ENCODE data around the gene RTN4RL1.

The RTN4RL1 gene

DNA sequence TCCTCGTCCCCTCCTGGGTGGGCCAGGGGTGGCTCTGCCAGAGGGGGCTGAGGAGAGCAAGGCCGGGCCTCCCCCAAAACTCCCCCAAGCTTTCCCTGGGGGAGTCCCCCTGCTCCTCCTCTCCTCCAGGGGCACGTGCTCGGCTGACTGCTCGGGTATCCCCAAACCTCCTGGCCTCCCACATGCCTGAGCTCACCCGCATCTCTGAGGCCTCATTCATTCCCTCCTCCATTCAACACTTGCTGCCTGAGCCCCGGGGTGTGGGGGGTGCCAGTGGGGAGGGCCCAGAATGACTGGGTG lies 83.1 kb downstream of the RTN4RL1 start:
- H3K4me3 ChIP-seq (ENCODE audit: low read depth, low read length, poor library complexity, severe bottlenecking), result no peak overlapping the region
- no peak overlapping the region for H3K9ac ChIP-seq (ENCODE audit: low read length)
- no peak overlapping the region for H3K27ac ChIP-seq (ENCODE audit: low read depth, low read length, poor library complexity, severe bottlenecking)
- H4K20me1 ChIP-seq (ENCODE audit: insufficient read depth, low read length), result no peaks in the 10 kb centered on the region
- TF ChIP-seq, protein P1, sequence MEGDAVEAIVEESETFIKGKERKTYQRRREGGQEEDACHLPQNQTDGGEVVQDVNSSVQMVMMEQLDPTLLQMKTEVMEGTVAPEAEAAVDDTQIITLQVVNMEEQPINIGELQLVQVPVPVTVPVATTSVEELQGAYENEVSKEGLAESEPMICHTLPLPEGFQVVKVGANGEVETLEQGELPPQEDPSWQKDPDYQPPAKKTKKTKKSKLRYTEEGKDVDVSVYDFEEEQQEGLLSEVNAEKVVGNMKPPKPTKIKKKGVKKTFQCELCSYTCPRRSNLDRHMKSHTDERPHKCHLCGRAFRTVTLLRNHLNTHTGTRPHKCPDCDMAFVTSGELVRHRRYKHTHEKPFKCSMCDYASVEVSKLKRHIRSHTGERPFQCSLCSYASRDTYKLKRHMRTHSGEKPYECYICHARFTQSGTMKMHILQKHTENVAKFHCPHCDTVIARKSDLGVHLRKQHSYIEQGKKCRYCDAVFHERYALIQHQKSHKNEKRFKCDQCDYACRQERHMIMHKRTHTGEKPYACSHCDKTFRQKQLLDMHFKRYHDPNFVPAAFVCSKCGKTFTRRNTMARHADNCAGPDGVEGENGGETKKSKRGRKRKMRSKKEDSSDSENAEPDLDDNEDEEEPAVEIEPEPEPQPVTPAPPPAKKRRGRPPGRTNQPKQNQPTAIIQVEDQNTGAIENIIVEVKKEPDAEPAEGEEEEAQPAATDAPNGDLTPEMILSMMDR (IDR thresholded peaks at IDR 0.05; ENCODE audit: low read length), result no peak
- no peak for TF ChIP-seq EZH2 (IDR thresholded peaks at IDR 0.05; ENCODE audit: borderline replicate concordance, low read length)
- no peak overlapping the region for H3K4me2 ChIP-seq (ENCODE audit: low read length)
- no peaks in the 10 kb centered on the region for H3K4me1 ChIP-seq (ENCODE audit: insufficient read depth, low read length, severe bottlenecking)
- no peaks in the 10 kb centered on the region for H3K9me2 ChIP-seq (ENCODE audit: low read depth, low read length)
- H3K27me3 ChIP-seq (ENCODE audit: insufficient read depth, low read length), result peaks cover 9% of the 10 kb centered on the region; the same call in 1 of the 2 replicates
- no peaks in the 10 kb centered on the region for H3K9me3 ChIP-seq (ENCODE audit: low read length)
- H3F3A ChIP-seq (ENCODE audit: insufficient read depth, low read length), result no peaks in the 10 kb centered on the region
- H3K79me2 ChIP-seq (ENCODE audit: insufficient read depth, low read length), result no peaks in the 10 kb centered on the region
- no peaks in the 10 kb centered on the region for H3K36me3 ChIP-seq (ENCODE audit: insufficient read depth, low read length)
- no peak overlapping the region for H2AFZ ChIP-seq (ENCODE audit: low read length)

DNA sequence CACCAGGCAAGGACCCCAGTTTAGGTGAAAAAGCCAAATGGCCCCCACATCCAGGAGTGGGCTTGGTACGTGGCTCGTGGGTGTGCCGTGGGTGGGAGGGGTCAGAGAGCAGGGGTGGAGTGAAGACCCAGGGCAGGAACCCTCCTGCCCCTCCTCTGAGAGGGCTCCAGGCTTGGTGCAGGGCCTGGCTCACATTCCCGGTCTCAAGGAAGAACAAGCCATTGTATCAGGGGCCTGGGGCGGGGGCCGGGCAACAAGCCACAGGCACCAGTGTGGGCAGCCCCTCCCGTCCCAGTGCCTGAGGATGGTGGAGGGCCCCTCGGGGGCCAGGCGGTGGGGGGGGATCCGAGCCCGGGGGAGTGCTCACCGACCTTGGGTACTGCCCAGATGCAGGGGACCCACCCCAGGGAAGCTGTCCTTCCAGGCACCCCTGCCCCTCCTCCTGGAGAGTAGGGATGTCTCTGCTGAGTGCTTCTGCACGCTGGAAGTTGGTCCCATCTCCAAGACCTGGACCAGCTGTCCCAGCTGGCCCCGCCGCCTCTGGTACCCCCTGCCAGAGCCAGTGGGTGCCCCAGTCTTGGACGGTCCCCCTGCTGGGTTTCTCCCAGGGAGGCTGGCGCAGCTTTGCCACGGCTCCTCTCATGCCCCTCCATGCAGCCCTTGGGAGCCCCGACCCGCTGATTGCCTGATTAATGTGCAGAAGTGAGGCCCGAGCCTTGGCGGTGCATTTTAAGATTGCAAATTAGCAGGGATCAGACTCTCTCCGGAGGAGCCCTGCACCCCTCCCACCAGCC lies 83.7 kb downstream of the RTN4RL1 start:
- H3K9me3 ChIP-seq (ENCODE audit: low read length), result no peaks in the 10 kb centered on the region
- H3K9ac ChIP-seq (ENCODE audit: low read length), result no peak overlapping the region
- H3K4me1 ChIP-seq (ENCODE audit: insufficient read depth, low read length, severe bottlenecking), result no peaks in the 10 kb centered on the region
- no peaks in the 10 kb centered on the region for H3F3A ChIP-seq (ENCODE audit: insufficient read depth, low read length)
- H3K27me3 ChIP-seq (ENCODE audit: insufficient read depth, low read length), result peaks cover 9% of the 10 kb centered on the region; the same call in 1 of the 2 replicates
- H3K9me2 ChIP-seq (ENCODE audit: low read depth, low read length), result no peaks in the 10 kb centered on the region
- H3K4me3 ChIP-seq (ENCODE audit: low read depth, low read length, poor library complexity, severe bottlenecking), result no peak overlapping the region
- no peak overlapping the region for H3K27ac ChIP-seq (ENCODE audit: low read depth, low read length, poor library complexity, severe bottlenecking)
- no peaks in the 10 kb centered on the region for H4K20me1 ChIP-seq (ENCODE audit: insufficient read depth, low read length)
- TF ChIP-seq EZH2 (IDR thresholded peaks at IDR 0.05; ENCODE audit: borderline replicate concordance, low read length), result no peak
- TF ChIP-seq, protein P1 (IDR thresholded peaks at IDR 0.05; ENCODE audit: low read length), result no peak
- no peaks in the 10 kb centered on the region for H3K79me2 ChIP-seq (ENCODE audit: insufficient read depth, low read length)
- no peaks in the 10 kb centered on the region for H3K36me3 ChIP-seq (ENCODE audit: insufficient read depth, low read length)
- H2AFZ ChIP-seq (ENCODE audit: low read length), result no peak overlapping the region
- no peak overlapping the region for H3K4me2 ChIP-seq (ENCODE audit: low read length)

DNA sequence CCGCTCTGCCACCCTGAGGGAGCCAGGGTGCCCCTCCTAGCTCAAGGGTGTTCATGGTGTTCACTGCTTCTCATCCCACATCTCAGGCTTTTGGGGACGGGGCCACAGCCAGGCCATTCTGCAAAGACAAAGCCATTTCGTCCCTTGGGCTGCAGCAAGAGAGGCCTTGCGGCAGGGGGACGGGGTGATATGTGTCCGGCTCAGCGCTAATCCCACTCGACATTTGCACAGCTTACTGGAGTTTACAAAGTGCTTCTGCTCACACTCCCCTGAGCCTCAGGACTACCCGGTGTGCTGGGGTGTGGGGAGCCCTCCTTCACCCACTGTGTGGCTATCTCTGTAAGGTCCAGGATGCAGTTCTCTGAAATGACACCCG lies 84.3 kb downstream of the RTN4RL1 start:
- no peak overlapping the region for H3K4me3 ChIP-seq (ENCODE audit: low read depth, low read length, poor library complexity, severe bottlenecking)
- no peaks in the 10 kb centered on the region for H3K9me3 ChIP-seq (ENCODE audit: low read length)
- TF ChIP-seq EZH2 (IDR thresholded peaks at IDR 0.05; ENCODE audit: borderline replicate concordance, low read length), result no peak
- TF ChIP-seq, protein P1 (IDR thresholded peaks at IDR 0.05; ENCODE audit: low read length), result no peak
- H2AFZ ChIP-seq (ENCODE audit: low read length), result no peak overlapping the region
- no peak overlapping the region for H3K9ac ChIP-seq (ENCODE audit: low read length)
- no peaks in the 10 kb centered on the region for H3K4me1 ChIP-seq (ENCODE audit: insufficient read depth, low read length, severe bottlenecking)
- H4K20me1 ChIP-seq (ENCODE audit: insufficient read depth, low read length), result no peaks in the 10 kb centered on the region
- no peak overlapping the region for H3K4me2 ChIP-seq (ENCODE audit: low read length)
- H3K9me2 ChIP-seq (ENCODE audit: low read depth, low read length), result no peaks in the 10 kb centered on the region
- no peak overlapping the region for H3K27ac ChIP-seq (ENCODE audit: low read depth, low read length, poor library complexity, severe bottlenecking)
- no peaks in the 10 kb centered on the region for H3F3A ChIP-seq (ENCODE audit: insufficient read depth, low read length)
- H3K79me2 ChIP-seq (ENCODE audit: insufficient read depth, low read length), result no peaks in the 10 kb centered on the region
- H3K27me3 ChIP-seq (ENCODE audit: insufficient read depth, low read length), result peaks cover 9% of the 10 kb centered on the region; the same call in 1 of the 2 replicates
- no peaks in the 10 kb centered on the region for H3K36me3 ChIP-seq (ENCODE audit: insufficient read depth, low read length)

Data from OCI-LY1 (cell line).